Lower leg skin (tissue), 3 donors: ENCODE results near the gene WDR33.

Source experiments
- CTCF ChIP-seq, 3 donors: fragments of 450-650 bp; IDR thresholded peaks; one replicate each; pipeline ENCODE4 v1.5.1; 2016; ENCODE audit warnings: antibody characterized with exemption in 3 of 3, mild to moderate bottlenecking in 3 of 3, moderate library complexity in 2 of 3
- POLR2A ChIP-seq, 2 donors: fragments of 450-650 bp; IDR thresholded peaks; one replicate each; pipeline ENCODE4 v1.6.1; 2016 to 2017; ENCODE audit warnings: antibody characterized with exemption in 2 of 2, mild to moderate bottlenecking in 1 of 2, moderate library complexity in 1 of 2

GRCh38 chr2:127721311-127721977 is 89.5 kb downstream of the WDR33 start:
- TF ChIP-seq CTCF (IDR thresholded peaks at IDR 0.05): no peak
- TF ChIP-seq POLR2A (IDR thresholded peaks at IDR 0.05): no peak
